Stimulated activated CD4-positive, alpha-beta T cell treated with anti-CD3 and anti-CD28 coated beads, Interleukin-15, amount 100 ng/mL, for 24 hours (primary cell): ENCODE results near the gene ETHE1.

Experiments
- DNase-seq: peaks from one replicate; pipeline ENCODE4 v3.0.0-alpha.2; 2020

The ETHE1 gene

DNA sequence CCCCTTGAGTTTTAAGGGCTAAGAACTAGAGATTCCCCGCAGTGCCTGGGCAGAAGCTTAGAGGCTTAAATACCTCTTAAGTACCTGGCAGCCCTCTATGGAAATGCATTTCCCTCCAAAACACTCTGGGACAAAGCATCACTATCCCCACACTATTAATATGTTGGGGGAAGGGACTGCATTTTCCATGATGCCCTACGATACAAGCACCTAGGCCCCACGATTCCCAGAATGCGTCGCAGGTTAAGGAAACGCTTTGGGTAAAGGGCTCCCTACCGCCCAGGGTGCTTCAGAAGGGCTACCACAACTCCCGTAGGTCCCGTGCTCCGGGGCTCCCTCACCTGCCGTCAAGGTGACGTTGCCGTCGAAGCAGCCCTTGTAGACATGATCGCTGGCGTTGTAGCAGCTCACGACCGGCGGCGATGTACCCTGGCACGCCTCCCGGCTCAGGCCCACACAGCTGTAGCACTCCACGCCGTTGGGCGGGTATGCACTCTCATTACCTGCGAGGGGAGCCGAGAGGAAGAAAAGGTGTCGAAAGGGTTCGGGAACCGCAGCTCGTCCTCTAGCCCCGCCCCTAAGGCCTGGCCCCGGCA is 64.1 kb downstream of the ETHE1 start:
- no peak for DNase-seq

DNA sequence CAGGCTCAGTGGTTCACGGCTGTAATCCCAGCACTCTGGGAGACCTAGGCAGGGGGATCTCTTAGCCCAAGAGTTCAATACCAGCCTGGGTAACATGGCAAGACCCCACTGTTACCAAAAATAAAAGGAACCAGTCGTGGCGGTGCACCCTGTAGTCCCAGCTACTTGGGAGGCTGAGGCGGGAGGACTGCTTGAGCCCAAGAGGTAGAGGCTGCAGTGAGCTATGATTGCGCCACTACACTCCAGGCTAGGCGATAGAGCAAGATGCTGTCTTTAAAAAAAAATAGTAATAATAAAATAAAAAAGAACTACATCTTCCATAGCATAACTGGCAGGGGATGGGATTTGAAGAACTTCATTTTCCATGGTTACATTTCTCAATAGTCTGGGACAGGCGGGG is 64.6 kb downstream of the ETHE1 start:
- no peak for DNase-seq

DNA sequence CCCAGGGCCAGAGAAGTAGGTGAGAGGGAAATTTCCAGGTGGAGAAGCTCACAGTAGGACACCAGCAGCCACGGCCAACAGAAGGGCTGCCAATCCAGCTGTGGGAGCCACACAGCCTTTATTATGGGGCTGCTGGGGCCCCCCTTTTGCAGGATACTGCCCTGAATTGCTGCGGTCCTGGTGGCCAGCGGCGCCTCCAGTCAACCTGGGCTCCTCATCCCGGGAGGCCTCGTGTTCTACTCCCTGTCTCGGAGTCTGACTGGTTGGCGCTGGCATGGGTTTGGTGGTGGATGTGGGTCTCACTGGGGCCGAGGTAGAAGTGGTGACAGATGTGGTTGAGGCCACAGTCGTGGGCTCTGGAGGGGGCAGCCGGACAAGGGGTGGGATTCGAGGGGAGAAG is 65.7 kb downstream of the ETHE1 start:
- no peak for DNase-seq

DNA sequence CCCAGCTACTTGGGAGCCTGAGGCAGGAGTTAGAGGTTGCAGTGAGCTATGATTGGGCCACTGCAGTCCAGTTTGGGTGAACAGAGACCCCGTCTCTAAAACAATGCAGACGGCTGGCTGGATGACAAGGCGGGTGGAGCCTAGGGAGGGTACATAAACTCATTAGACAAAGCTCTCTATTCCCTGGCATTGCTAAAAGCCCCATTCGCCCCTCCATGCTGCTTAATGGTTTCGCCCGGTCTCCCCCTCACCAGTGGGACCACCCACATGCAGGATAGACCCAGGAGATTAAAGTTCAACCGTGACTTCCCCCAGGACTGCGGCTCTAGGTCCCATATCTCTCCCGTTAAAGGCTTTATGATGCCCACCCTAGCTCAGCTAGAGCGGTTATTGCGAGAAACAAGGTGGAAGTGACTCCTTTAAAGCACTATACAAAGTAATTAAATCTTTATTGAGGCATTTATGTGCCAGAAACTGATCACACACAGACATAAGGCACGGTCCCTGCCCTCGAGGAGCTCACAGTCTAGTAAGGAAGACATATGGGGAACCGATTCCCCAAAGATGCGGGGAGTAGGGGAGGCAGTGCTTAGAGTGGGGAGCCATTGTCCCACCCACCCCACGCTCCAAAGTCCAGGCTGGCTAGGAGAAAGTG is 66.5 kb downstream of the ETHE1 start:
- DNase-seq = no peak

DNA sequence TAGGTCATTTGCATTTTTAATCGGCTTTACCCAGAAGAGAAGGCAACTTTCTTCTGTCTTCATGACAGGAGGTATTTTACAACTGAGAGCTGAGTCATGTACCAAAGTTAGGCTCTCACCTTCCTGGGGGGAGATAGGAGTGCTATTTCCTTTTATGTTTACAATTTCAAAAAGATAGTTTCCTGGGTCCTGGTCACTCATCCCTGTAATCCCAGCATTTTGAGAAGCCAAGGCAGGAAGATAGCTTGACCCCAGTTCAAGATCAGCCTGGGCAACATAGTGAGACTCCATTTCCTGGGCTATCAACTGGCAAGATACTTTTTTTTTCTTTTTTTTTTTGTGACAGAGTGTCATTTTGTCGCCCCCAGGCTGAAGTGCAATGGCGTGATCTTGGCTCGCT is 69.2 kb downstream of the ETHE1 start:
- DNase-seq = no peak
